HG02678 (cell line): Measurements from ENCODE around the gene POLR2I.
"Not testable (repeated sequence)": the region's sequence is repeated elsewhere in the genome, so short reads cannot be mapped to it uniquely, and the experiment has no call there.

ENCODE experiments used
- ATAC-seq: cut with Tn5 transposase; IDR thresholded peaks from one replicate; pipeline ENCODE4 v1.9.1; 2021; ENCODE audit warnings: mild to moderate bottlenecking, moderate library complexity; ENCODE audit not compliant: unreplicated experiment

The POLR2I gene

DNA sequence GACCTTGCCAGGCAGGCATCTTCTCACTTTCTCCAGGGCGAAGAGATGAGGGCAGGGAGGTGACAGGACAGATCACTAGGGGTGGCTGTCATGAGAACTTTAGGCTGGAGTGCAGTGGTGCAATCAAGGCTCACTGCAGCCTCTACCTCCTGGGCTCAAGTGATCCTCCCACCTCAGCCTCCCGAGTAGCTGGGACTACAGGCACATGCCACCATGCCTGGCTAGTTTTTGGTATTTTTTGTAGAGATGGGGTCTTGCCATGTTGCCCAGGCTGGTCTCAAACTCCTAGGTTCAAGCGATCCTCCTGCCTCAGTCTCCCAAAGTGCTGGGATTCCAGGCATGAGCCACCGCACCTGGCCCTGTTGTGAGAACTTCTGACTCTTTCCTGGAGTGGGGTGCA, 20.2 kb upstream of the POLR2I start:
- not testable (repeated sequence) for ATAC-seq

GRCh38 chr19:36131221-36131620, 16.5 kb upstream of the POLR2I start:
- ATAC-seq: not testable (repeated sequence)

DNA sequence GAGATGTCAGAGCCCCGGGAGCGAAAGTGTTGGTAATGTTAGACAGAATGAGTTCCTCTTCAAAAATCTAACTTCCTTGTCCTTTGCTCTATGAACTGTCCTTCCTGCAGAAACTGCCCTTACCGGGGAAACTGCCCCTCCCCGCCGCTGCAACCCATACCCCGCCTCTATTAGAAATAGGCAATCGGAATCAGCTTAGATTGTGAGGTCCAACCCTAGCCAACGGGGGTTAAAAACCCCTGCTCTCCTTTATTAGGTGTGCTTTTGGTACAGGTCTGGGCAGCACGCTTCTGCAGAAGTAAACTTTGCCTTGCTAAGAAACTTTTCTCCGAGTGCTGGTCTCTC, 13.7 kb upstream of the POLR2I start:
- ATAC-seq: no peak

DNA sequence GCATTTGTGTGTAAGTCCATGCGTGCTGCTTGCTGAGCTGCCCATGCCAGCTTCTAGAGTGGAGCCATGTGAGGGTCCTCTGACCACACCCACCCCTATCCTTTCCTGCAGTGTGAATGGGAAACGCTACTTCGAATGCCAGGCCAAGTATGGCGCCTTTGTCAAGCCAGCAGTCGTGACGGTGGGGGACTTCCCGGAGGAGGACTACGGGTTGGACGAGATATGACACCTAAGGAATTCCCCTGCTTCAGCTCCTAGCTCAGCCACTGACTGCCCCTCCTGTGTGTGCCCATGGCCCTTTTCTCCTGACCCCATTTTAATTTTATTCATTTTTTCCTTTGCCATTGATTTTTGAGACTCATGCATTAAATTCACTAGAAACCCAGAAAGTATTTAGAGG, 10.9 kb upstream of the POLR2I start:
- no peak for ATAC-seq

GRCh38 chr19:36121486-36122124, 6.9 kb upstream of the POLR2I start:
- no peak for ATAC-seq

GRCh38 chr19:36120984-36121358, 6.3 kb upstream of the POLR2I start:
- ATAC-seq: no peak

- ATAC-seq: no peak
Measured at GRCh38 chr19:36120092-36120983, 5.7 kb upstream of the POLR2I start.

DNA sequence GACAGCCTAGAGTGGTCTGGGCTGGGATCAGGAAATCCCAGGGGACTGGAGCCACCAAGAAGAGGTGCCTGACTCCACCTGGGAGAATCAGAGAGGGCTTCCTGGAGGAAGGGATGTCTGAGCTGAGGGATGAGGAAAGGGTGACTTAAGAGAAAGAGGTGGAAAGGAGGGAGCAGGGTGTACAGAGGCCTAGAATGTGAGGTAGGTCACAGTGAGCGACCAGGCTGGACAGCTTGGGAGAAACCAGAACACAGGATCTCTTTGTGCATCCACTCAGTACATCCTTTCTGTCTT, 1.6 kb upstream of the POLR2I start:
- ATAC-seq: no peak

GRCh38 chr19:36115453-36116343, 1.0 kb upstream of the POLR2I start, which contains the start of gene TBCB:
Gene TBCB (plus strand): TSS chr19:36115468. CDS start chr19:36115561, 93 bp downstream.
- ATAC-seq: peak; percentile 34

- ATAC-seq: no peak
Measured at GRCh38 chr19:36113894-36114720, 568 bp downstream of the POLR2I start.

DNA sequence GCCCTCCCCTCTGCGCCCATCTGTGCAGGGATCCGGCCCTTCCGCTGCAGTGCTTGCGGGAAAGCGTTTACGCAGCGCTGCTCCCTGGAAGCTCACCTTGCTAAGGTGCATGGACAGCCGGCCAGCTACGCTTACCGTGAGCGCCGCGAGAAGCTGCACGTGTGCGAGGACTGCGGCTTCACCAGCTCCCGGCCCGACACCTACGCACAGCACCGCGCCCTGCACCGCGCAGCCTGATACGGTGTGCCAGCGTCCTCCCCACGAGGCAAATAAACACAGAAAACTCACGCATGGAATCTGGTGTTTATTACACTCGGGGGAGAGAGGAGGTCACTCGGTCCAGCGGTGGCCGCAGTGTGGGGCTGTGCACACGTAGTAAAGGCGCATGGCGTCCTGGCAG, 1.2 kb downstream of the POLR2I start:
- no peak for ATAC-seq

GRCh38 chr19:36112678-36113077, 2.0 kb downstream of the POLR2I start:
- ATAC-seq: no peak

- no peak for ATAC-seq
Measured at GRCh38 chr19:36111200-36111539, 3.5 kb downstream of the POLR2I start.

DNA sequence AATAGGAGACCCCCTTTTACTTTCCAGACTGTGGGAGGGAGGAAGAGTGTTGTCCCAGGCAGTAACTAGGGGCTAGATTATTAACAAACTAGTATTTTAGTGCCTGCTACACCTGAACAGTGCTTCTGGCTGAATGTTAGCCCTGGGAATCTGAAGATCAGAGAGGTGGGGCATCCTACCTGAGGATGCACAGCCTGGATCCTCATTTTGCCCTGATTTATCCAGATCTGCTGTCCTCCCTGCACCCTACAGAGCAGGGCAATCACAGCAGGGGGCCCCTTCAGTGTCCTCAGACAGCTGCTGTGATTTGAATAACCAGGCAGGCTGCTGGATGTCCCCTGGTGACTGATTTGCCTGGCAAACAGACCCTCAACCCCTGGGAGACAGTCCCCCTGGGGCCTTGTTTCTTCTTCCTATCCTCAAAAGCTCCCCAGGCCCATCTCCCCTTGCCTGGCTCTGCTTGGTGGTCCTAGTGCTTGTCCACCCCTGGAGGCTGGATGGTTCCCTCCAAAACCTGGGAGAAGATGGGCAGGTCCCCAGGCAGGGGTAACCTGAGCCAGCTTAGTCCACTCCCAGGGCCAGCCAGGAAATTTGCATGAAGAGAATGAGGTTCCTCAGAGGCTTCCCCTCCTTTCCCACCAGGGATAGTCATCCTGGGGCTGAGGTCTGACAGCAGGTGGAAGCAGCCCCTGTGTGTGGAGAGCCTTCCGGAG, 4.0 kb downstream of the POLR2I start, which contains the start of gene OVOL3:
Gene OVOL3, plus strand, starts transcription at position 657 of the 713 bp plus-strand sequence. CDS start 60 bp downstream, outside the sequence.
- ATAC-seq: no peak

DNA sequence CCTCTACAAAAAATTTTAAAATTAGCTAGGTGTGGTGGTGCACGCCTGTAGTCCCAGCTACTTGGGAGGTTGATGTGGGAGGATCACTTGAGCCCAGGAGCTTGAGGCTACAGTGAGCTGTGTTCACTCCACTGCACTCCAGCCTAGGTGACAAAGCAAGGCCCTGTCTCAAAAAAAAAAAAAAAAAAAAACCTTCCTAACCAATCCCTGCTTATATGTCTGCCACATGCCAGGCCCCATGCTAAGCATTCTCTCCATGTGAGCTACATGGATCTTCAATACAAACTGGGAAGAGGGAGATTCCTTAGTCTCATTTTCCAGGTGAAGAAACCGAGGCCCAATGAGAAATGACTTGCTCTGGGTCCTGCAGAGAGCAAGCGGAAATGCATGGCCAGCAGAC, 6.0 kb downstream of the POLR2I start:
- ATAC-seq: no peak

DNA sequence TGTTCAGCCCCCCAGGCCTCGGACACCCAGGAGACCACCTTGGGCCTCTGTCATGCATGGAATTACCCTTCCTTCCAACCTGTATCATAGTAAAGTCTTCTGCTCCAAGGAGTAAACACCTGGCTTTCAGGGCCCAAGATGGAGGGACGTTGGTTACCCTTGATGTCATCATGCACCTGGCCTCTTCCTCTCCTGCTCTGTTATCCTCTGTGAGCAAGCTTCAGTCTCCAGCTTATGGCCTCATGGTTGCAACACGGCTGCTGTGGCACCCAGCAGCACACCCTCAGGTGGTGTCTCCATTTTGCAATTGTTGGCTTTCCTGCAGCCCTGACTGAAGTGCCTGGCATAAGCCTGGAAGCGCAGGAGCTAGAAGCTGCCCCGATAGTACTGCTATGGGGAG, 7.7 kb downstream of the POLR2I start:
- no peak for ATAC-seq

DNA sequence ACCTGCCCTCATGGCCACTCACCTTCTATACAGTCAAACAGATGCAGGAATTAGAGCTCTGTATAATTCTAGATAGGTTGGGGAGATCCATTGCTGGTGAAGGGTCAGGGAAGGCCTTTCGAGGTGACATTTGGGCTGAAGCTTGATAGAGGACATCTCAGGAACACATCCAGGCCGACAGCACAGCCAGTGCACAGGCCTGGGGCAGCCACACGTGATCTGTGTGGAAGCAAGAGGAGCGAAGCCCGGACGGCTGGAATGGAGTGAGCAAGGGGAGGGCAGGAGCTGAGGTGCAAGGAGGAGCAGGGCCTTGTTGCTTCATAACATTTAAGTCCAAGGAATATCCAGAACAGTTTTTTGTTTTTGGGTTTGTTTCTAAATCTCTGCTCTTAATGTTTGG, 8.2 kb downstream of the POLR2I start:
- ATAC-seq: no peak

GRCh38 chr19:36103842-36104552, 10.7 kb downstream of the POLR2I start:
- no peak for ATAC-seq

DNA sequence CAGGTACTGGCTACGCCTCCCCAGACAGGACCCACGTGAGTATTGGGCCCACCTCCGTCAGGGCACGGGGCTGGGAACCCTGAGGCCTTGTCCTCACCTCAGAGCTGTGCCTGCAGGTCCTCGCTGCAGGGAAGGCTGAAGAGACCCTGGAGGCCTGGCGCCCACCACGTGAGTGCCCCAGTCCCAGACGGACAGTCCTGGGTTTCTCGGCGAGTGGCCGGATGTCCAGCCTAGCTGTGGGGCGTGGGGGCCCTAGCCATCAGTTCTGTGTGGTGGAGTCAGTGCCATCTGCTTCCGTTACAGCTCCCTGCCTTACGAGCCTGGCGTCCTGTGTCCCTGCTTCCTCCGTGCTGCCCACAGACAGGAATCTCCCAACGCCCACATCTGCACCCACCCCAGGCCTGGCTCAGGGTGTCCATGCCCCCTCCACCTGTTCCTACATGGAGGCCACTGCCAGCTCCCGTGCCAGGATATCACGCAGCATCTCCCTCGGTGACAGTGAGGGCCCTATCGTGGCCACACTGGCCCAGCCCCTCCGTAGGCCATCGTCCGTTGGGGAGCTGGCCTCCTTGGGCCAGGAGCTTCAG, 11.5 kb downstream of the POLR2I start:
- no peak for ATAC-seq
